ENCODE results near the gene RBFOX1.

RBFOX1 gene

GRCh38 chr16:7534749-7535148, 202.1 kb downstream of the RBFOX1 start:
- DNase-seq = no peak

DNA sequence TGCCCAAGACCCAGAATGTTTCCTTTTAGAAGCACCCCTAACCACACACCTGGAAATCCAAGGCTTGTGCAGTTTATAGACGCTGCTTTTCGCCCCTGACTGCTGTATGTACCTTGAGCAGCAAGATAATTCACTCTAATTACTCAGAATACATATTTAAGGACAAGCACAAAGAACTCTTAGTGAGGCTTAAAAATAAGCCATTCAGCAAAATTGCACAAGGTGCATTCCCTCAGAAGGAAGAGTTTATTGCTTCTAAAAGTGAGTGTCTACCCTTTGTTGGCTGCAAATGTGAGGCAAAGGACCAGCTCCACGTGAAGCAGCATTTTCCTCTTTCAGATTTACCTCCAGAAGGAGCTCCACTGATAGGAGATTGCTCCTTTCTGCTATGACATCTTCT, 208.4 kb downstream of the RBFOX1 start:
- no peak for DNase-seq

GRCh38 chr16:7545251-7545650, 212.6 kb downstream of the RBFOX1 start:
- no peak for DNase-seq

DNA sequence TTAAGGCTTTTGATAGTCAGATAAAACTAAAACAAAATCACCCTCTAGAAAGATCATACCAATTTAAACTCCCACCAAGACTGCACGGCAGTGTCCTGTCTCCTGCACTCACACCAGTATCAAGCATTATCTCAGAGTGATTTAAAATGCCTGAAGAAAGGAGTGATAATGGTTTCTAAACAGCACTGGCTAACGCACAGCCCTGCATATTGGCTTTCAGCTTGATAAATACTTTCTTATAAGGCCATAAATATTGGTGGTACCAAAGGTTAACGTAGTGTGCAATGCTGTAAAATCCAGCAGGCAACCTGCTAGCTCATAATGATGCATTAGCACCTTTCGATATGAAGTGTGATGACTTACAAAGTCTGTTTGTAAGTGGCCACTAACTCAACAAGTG, 214.3 kb downstream of the RBFOX1 start:
- no peak for DNase-seq

DNA sequence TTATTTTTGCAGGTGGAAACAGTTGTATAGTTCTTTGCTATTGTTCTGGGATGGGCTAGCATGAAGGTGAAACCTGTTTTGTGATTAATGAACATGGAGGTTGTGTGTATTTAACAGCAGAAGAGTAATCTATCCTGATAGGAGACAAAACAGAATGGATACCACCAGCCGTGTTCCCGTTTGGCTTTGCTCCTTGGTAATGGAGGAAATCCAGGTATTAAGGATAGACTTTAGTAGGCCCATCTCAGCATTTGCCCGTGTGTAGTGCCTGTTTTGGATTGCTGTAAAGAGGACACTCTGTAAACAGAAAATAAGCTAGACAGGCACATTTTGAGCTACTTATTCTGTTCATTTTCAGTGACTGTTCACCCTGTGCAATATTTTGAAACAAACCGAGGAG, 215.1 kb downstream of the RBFOX1 start:
- DNase-seq = no peak

GRCh38 chr16:7548796-7549318, 216.2 kb downstream of the RBFOX1 start:
- DNase-seq = no peak

DNA sequence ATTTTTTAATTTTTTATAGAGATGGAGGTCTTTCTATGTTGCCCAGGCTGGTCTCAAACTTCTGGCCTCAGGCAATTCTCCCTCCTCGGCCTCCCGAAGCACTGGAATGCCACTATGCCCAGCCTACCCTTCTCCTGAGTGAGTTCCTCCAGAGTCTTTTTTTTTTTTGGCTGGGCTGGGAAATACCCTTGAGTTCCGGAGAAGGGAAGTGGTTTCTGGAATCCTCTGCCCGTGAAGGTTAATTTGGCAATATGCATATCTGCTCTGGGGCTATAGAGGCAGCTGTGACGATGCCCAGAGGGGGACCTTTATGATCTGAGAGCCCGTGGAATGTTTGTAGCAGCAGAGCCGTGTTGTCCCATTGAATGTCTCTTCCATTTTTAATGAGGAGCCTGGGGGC, 217.5 kb downstream of the RBFOX1 start:
- no peak for DNase-seq

DNA sequence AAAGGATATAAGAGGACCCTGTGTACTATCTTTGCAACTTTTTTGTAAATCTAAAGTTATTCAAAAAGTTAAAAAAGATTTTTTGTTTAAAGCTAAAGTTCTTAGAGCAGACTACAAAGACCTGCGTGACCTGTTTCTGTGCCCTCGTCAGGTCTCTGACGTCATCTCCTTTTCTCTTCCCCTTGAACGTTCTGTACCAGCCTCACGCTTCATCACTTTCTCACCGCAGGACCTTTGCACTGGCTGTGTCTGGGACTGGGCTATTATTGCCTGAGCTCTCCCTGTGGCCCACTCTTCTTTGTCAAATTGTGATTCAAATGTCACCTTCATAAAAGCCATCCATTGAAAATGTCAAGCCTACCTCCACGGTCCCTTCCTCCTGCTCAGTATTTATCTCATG, 222.8 kb downstream of the RBFOX1 start:
- no peak for DNase-seq

DNA sequence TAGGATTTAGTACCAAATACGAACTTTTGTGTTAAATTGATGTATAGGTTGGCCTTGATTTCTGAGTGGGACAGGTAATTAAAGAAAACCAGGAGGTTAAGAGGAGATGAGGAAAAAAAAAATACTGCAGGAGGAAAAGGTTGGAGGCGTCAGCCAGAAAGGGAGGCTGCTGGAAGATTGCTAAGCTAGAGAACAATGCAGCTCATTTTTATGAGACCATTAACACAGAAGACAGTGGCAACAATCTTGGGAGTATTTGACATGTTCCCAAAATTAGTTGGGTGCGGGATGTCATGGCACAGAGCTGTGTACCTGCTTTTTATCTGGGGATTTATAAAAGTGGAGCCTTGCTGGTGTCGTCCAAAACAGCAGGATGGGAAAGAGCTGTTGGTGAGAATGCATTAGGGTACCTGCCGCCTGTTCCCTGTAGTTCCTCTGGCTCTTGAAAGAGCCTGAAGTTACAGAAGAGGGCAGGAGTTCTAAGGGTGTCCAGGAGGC, 229.3 kb downstream of the RBFOX1 start:
- DNase-seq = no peak

GRCh38 chr16:7566360-7566759, 233.7 kb downstream of the RBFOX1 start:
- DNase-seq = no peak

DNA sequence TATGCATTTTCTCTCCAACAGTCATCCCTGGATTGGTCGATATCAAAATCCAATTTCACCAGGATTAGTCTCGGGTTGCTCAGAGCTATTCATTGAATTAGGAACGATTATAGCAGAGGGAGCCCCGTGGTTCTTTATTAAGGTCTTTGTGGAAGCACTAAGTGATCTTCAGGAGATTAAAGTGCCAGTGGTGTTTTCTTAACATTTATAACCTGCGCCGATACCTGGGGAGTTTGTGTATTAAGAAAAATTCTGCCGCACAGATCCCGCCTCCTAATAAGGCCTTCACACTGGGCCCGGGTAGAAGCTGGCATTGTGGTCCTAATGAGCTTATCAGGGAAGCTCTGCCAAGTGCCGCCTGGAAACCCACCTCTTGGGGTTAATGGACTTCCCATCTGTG, 238.7 kb downstream of the RBFOX1 start:
- no peak for DNase-seq

DNA sequence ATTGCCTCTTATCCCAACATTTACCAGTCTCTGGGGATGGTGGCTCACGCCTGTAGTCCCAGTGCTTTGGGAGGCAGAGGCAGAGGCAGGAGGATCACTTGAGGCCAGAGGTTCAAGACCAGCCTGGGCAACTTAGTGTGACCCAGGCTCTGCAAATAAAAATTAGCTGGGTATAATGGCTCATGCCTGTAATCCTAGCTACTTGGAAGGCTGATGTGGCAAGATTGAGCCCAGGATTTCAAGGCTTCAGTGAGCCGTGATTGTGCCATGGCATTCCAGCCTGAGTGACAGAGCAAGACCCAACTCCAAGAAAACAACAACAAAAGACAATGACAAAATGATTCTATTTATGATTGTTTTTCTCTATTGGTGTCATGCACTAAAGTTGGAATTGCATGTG, 244.9 kb downstream of the RBFOX1 start:
- DNase-seq = no peak

DNA sequence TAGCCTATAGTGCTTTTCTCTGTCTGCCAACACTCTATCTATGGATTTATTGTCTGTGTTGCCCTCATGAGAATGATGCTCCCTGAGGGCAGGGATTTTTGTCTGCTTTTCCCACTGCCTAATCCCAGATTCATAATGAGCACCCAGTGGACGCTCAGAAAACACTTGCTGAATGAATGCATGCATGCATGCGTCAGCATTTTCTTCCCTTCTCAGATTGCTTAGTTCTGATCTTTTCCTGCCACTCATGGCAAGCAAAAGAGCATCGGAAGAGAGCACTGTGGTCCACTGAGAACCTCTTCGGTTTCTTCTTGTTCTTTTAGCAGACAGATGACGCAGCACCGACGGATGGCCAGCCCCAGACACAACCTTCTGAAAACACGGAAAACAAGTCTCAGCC, 246.8 kb downstream of the RBFOX1 start:
- DNase-seq = no peak

DNA sequence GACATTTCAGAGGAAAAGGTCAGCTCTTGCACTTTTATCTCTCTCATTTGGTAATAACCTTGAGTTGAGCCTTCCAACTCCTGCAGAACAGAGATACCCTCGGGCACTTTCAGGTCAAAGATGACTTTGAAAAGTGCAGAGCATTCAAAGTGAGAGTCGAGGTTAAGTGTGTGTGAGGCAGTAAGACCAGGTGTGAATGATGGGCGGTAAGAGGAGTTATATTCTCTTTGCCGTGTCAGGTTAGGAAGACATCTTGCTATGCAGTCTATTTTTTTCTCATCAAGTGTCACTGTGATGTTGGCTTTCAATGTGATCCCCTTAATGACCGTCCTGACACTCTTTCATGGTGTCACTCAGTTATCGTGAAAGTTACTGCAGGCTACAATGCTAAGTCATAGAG, 248.5 kb downstream of the RBFOX1 start:
- no peak for DNase-seq

DNA sequence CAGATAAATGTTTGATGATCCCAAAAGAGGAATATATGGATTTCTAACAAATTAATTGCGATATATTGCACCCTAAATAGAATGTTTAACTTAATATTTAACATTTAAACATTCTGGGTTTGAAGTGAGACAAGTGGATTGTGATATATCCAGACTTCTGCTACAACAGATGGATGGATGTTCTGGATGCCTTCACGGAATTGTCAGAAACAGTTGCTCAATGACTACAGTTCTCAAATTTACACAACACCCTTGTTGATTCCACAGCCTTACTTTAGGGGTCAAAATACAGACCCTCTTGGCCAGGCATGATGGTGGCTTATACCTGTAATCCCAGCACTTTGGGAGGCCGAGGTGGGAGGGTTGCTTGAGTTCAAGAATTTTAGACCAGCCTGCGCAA, 250.8 kb downstream of the RBFOX1 start:
- DNase-seq = no peak

DNA sequence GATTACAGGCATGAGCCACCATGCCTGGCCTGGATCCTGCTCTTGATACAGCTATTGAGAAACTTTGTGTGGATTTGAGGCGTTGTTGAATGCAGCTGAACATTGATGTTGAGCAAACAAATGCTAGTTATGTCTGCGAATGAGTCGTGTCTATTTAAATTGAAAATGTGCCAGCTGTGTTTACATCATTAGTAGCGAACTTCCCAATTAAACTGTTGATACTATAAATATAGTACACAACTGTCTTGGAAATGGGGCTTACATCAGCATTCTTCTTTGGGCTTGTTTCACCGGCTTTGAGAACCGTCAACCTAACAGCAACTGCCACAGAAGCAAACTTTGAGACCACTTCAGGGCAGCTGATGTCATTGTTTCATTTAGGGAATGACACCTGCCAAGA, 251.9 kb downstream of the RBFOX1 start:
- DNase-seq = no peak

DNA sequence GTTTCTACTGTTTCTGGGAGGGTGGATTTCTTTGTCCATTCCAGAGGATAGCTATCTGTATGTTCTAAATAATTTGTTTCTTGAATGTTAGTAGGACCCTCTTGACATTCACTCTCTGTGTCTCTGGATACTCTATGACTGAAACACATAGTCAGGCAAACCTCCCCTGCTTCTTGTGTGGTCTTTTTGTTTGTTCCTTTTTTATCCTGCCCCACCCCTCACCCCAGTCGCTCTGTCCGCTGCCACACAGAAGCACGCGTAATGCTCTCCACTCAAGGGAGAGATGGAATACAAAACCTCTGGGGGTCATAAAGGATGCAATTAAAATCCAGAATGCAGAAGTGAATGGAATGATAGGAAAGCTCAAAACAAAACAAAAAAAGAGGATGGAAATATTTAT, 253.1 kb downstream of the RBFOX1 start:
- no peak for DNase-seq

DNA sequence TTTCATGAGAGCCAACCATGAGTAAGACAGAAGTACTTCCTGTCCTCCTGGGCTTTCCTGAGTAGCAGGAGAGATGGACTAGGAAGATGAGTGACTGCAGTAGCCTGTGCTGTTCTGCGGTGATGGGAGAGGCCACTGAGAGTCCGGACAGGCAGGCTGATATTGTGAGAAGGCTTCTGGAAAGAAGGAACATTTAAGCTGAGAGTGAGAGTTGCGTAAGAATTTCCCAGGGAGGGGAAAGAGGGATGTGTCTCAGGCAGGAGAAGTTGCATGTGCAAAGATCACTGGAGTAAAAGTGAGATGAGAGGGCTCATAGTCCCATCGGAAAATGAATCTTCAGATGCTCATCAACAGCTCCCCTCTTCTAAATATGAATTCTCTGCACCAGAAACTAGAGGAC, 258.3 kb downstream of the RBFOX1 start:
- DNase-seq = no peak

GRCh38 chr16:7596308-7596707, 263.7 kb downstream of the RBFOX1 start:
- DNase-seq = no peak

- no peak for DNase-seq
Measured at GRCh38 chr16:7597677-7598076, 265.0 kb downstream of the RBFOX1 start.

DNA sequence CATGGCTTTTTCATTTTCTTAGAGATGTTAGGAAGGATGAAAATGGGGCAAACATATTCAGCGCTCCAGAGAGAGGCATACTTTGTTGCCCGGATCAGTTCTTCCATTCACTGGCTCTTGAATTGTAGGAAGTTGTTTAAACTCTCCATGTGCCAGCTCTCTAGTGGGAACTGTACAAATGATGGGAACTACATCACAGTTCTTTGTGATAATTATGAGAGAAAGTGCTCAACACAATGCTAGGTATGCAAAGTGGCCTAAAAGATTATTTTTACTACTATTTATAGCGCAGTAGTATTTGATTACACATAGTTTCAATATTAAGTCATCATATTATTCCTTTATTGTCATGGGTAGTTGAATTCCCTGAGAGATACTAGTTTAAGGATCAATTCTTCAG, 268.5 kb downstream of the RBFOX1 start:
- no peak for DNase-seq

DNA sequence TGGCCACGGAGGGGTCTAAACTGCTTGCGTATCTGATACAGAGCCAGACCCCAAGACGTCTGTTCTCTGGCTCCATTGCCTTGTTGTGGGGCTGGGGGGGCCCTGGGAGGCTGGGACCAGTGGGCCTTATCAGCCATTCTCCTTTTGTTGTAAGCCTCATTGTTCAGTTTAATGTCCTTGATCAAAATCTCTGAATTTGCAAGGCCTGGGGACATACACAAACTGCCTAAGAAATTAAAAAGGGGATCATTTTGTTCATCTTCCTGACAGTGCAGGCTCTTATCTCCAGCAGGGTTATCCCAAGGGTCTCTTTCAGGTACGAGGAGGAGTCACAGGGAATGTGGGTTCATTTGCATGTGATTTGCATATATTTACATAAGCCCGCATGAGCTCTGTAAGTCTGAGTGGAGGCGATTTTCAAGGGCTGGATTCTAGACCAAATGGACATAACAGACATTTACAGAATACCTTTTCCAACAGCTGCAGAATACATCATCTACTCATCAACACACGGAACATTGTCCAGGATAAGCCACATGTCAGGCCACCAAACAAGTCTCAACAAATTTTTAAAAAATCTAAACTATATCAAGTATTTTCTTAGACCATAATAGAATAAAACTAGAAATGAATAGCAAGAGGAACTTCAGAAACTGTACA, 269.8 kb downstream of the RBFOX1 start:
- DNase-seq = no peak

- no peak for DNase-seq
Measured at GRCh38 chr16:7605812-7606211, 273.2 kb downstream of the RBFOX1 start.

DNA sequence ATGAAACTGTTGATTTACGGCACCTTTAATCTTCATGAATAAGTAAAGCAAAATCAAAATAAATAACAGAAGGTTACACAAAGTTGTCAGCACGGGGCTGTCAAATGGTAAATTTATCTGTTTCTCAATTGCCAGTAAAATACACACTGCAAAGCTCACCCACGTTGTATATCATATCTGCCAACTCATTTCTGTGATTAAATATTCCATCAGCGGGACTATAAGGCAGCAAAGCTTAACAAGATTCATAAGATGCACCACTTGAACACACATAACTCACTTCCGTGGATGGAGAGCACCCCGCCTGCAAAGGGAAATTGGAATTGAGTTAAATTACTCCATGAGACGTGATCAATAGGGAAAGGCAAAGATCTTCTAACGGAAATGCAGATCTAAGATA, 280.0 kb downstream of the RBFOX1 start:
- no peak for DNase-seq

GRCh38 chr16:7613518-7613917, 280.9 kb downstream of the RBFOX1 start:
- no peak for DNase-seq

Measured in hematopoietic multipotent progenitor cell treated with erythropoietin and hydrocortisone succinate and interleukin-3 and kit ligand, for 8 days (in vitro differentiated cells).